Measurements from ENCODE around the gene FKBP11. TPM values are rescaled to one million over a fixed set of nuclear protein-coding genes. Genes with fewer than 3 reads are reported as not detected.

FKBP11 gene
- total RNA-seq, 1 donor from 2014 or later: 44.6 TPM

DNA sequence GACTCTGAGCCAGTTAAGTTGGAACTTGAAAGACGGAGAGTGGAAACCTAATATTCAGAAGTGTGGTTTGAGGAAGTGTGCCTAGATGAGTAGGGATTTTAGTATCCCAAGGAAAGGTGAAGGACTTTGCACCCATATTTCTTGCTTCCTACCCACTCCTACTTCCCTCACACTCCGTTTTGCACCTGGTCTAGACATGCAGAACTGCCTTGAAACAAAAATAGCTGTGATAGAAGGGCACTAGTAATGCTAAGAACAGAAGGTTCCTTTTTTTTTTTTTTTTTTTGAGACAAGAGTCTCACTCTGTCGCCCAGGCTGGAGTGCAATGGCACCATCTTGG lies 32.7 kb upstream of the FKBP11 start:
- TF ChIP-seq, protein P1, sequence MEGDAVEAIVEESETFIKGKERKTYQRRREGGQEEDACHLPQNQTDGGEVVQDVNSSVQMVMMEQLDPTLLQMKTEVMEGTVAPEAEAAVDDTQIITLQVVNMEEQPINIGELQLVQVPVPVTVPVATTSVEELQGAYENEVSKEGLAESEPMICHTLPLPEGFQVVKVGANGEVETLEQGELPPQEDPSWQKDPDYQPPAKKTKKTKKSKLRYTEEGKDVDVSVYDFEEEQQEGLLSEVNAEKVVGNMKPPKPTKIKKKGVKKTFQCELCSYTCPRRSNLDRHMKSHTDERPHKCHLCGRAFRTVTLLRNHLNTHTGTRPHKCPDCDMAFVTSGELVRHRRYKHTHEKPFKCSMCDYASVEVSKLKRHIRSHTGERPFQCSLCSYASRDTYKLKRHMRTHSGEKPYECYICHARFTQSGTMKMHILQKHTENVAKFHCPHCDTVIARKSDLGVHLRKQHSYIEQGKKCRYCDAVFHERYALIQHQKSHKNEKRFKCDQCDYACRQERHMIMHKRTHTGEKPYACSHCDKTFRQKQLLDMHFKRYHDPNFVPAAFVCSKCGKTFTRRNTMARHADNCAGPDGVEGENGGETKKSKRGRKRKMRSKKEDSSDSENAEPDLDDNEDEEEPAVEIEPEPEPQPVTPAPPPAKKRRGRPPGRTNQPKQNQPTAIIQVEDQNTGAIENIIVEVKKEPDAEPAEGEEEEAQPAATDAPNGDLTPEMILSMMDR (conservative IDR thresholded peaks at IDR 0.05): no peak
- Mint-ChIP-seq H3K9me3 (no peaks in the 10 kb centered on the region), H3K27ac (peak overlapping the region; percentile 94), H3K4me3 (peak overlapping the region; percentile 99), H3K27me3 (peaks cover 10% of the 10 kb centered on the region), H3K36me3 (peaks cover 11% of the 10 kb centered on the region), H3K4me1 (ENCODE audit: unreplicated experiment) (peaks cover 24% of the 10 kb centered on the region)
- no peak for DNase-seq (ENCODE audit: extremely low spot score, unreplicated experiment)

DNA sequence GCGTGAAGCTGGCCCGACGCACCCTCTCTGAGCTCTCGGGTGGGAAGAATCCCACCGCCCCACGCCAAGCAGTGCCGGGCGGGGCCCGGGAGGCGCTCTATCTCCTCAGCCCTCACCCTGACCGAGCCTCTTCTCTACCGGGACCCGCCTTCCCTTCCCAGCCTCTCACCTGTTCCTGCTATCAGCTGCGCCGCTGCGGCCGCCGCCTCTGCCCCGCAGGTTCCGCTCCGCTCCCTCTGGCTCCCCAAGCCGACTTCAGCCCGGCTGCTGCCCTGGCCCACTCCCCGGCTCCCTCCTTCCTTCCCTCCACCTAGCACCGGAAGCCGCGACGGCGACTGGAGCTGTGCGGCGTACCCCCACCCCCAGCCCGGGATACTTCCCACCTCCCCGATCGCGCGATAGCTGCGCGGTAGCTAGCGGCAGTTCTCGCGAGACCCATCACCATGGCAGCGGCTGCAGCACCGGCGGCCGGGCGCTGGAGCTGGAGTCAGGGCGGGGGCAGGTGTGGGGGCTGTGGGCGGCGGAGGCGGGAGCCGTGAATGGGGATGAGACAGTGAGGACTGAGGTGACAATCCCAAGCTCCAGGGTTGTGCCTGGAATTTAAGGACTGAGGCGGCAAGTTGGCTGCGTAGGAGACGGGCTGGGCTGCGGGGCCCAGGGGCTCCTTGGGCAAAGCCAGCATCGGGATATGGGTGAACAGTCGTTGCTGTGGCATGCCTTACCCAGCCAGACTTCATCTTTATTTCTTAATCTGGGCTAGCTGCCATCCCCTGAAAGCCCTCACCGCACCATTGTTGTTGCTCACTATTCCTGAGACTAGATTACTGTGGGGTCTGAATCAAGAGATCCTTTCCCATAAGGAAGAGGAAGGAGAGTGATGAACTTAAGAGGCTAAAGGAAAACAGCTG lies 32.1 kb upstream of the FKBP11 start, which contains the start of gene ARF3:
ARF3 (minus strand) TSS at position 347 of the 908 bp plus-strand sequence. CDS start 16,392 bp downstream, outside the sequence.
- Mint-ChIP-seq H3K4me3 (peak within 1 kb of the TSS; percentile 99), H3K9me3 (no peaks in the 10 kb centered on the region), H3K36me3 (peaks cover 14% of the 10 kb centered on the region), H3K27ac (peak within 1 kb of the TSS; percentile 94), H3K4me1 (ENCODE audit: unreplicated experiment) (peaks cover 24% of the 10 kb centered on the region), H3K27me3 (peaks cover 10% of the 10 kb centered on the region)
- DNase-seq (ENCODE audit: extremely low spot score, unreplicated experiment): peak; percentile 97
- TF ChIP-seq, protein P1 (conservative IDR thresholded peaks at IDR 0.05): no peak

DNA sequence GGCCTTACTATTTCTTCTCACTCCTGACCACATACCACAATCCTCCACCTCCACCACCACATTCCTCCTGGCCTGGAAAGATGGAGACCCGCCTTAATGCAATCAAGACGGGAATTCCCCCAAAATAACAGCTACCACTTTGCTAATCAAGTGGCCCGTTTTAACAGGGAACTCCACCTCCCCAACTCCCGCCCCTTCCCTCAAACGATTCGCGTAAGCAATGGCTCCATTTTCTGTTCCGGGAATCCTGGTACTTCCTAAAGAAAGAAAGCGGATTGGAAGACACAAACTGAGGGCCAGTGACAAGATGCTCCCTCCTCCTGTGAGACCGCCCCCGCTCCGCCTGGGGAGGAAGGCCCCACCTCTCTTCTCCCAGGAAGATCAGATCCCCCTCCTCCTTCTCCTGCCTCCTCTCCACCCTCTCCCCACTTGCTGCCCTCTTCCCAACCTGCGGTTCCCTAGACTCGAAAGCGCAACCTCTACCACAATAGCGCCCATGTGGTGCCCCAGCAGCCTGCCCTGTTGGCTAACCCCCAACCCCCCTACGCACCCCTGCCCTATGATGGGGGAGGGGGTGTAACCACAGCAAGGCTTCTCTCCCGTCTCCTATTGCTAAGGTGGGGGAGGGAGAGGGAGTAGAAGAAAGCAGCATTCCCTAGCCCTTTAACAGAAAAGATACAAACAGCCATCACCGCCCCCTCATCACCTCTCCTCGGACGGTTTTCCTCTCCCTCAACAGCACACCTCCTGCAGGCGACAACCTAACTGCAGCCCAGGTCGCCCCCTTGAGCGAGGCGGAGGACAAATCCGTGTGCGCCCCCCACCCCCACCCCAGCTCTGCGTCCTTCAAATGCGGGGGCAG lies 31.2 kb upstream of the FKBP11 start:
- TF ChIP-seq, protein P1 (conservative IDR thresholded peaks at IDR 0.05): peak; percentile 53
- Mint-ChIP-seq H3K36me3 (peaks cover 17% of the 10 kb centered on the region), H3K27ac (peak overlapping the region; percentile 94), H3K4me1 (ENCODE audit: unreplicated experiment) (peaks cover 24% of the 10 kb centered on the region), H3K27me3 (peaks cover 10% of the 10 kb centered on the region), H3K4me3 (peak overlapping the region; percentile 99), H3K9me3 (no peaks in the 10 kb centered on the region)
- peak; percentile 79 for DNase-seq (ENCODE audit: extremely low spot score, unreplicated experiment)

DNA sequence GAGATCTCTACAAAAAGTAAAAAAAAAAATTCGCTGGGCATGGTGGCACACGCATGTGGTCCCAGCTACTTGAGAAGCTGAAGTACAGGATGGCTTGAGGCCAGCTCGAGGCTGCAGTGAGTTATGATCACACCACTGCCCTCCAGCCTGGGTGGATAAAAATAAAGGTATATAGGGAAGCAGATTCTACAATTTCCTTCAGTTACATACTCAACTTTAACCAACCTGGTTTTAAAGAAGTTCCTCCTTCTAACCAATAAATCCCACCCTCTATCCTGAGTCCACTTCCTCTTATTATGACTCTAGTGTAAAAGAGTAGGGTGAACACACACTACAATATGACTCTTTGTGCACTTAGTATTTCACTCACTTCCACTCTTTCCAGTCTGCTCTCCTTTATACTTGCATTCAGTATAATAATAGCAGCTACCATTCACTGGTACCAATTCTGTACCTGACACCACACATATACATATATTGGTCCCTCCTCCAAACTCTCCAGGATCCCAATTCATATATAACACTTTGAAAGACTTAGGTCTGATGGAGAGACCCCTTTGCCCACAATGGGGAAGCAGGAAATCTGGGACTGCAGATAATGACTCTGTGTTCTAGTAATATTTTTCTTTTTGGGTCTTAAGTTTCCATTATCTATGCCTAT lies 29.7 kb upstream of the FKBP11 start:
- Mint-ChIP-seq H3K9me3 (no peaks in the 10 kb centered on the region), H3K4me3 (peak overlapping the region; percentile 99), H3K4me1 (ENCODE audit: unreplicated experiment) (peaks cover 24% of the 10 kb centered on the region), H3K27me3 (no peaks in the 10 kb centered on the region), H3K36me3 (peaks cover 17% of the 10 kb centered on the region), H3K27ac (peak overlapping the region; percentile 11)
- TF ChIP-seq, protein P1 (conservative IDR thresholded peaks at IDR 0.05): no peak
- no peak for DNase-seq (ENCODE audit: extremely low spot score, unreplicated experiment)

DNA sequence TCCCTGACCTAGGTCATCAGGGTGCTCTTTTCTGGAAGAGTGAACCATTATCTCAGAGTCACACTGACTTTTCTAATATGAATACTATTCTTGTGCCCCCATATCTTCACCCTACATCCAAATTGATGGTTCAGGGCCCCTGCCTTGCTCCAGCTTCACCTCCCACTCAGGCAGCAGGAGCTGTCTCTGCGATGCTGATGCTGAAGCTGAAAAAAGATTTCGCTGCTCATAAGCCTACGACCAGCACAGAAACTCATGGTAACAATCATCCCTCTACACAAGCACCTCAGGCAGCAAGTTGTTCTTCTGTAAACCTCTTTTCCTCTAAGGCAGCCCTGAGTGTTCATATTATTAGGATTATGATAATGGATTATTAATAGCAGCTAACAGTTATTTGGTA lies 28.8 kb upstream of the FKBP11 start:
- no peak for DNase-seq (ENCODE audit: extremely low spot score, unreplicated experiment)
- peaks cover 24% of the 10 kb centered on the region for H3K4me1 Mint-ChIP-seq (ENCODE audit: unreplicated experiment)
- H3K27ac Mint-ChIP-seq: no peak overlapping the region
- H3K4me3 Mint-ChIP-seq: no peak overlapping the region
- H3K27me3 Mint-ChIP-seq: no peaks in the 10 kb centered on the region
- TF ChIP-seq, protein P1 (conservative IDR thresholded peaks at IDR 0.05): no peak
- H3K9me3 Mint-ChIP-seq: no peaks in the 10 kb centered on the region
- H3K36me3 Mint-ChIP-seq: peaks cover 17% of the 10 kb centered on the region

Data from type B pancreatic cell (in vitro differentiated cells).